Heart right ventricle (tissue), 16 donors: Measurements from ENCODE around the gene NPAS3. TPM values are rescaled to one million over a fixed set of nuclear protein-coding genes. Genes with fewer than 3 reads are reported as not detected.

Source experiments
- ATAC-seq, 8 donors: fragments of 200-7000 bp; cut with Tn5 transposase; one replicate each; pipeline ENCODE4 v1.9.1; 2020; ENCODE audit warnings: mild to moderate bottlenecking in 8 of 8, moderate library complexity in 8 of 8, moderate number of reproducible peaks in 1 of 8
- DNase-seq, 2 donors: peaks; one replicate each; pipeline ENCODE4 v3.0.0-alpha.2; 2020
- H3K27ac ChIP-seq, 10 donors: fragments of 200-600 bp; sonication (generic) in 2 of 10; one replicate each; pipeline versions ENCODE4 v1.5.0 to v1.8.0; 2020 to 2022; ENCODE audit warnings: mild to moderate bottlenecking in 3 of 10
- H3K27me3 ChIP-seq, 7 donors: fragments of 200-600 bp; one replicate each; pipeline ENCODE4 v1.8.0; 2021 to 2022; ENCODE audit warnings: mild to moderate bottlenecking in 2 of 7
- H3K36me3 ChIP-seq, 9 donors: fragments of 200-600 bp; sonication (generic) in 1 of 9; one replicate each; pipeline versions ENCODE4 v1.5.0 to v1.8.0; 2020 to 2022; ENCODE audit warnings: mild to moderate bottlenecking in 2 of 9
- H3K4me1 ChIP-seq, 9 donors: fragments of 200-600 bp; sonication (generic) in 1 of 9; one replicate each; pipeline versions ENCODE4 v1.5.0 to v1.8.0; 2020 to 2022; ENCODE audit warnings: mild to moderate bottlenecking in 4 of 9
- H3K4me3 ChIP-seq, 10 donors: fragments of 200-600 bp; sonication (generic) in 2 of 10; one replicate each; pipeline versions ENCODE4 v1.5.0 to v1.8.0; 2020 to 2022; ENCODE audit warnings: mild to moderate bottlenecking in 7 of 10, moderate library complexity in 2 of 10
- H3K9me3 ChIP-seq, 11 donors: fragments of 200-600 bp in 10 of 11; sonication (generic) in 2 of 11; one replicate each; pipeline versions ENCODE4 v1.5.0 to v1.8.0; 2013 to 2022; ENCODE audit warnings: mild to moderate bottlenecking in 2 of 11, control low read depth in 1 of 11, moderate library complexity in 1 of 11
- WGBS, 2 donors: extraction: QIAGEN DNeasy Blood & Tissue Kit; methylation state at CpG; one replicate each; pipeline ENCODE4 v1.1.7; 2013; ENCODE audit warnings: inconsistent platforms in 1 of 2; 5-methylcytosine and 5-hydroxymethylcytosine counted together
- intact Hi-C, 10 donors: fragments of 100-400 bp; cut with DNase I; formaldehyde crosslinking; loops; one replicate each; pipeline versions ENCODE4 v1.11.1 to v1.14.2; 2022
- polyA plus RNA-seq, 2 donors: library from polyadenylated mRNA; stranded (reverse); fragments of 200-250 nt; gene quantifications; one replicate each; pipeline ENCODE4 v1.2.3, GENCODE V29; 2013
- total RNA-seq, 10 donors: library from RNA; stranded (reverse); fragmentation: NEBNext Ultra II Directional in 3 of 10; extraction: Animal tissue kit (Norgen Biotek cat#: 25700) in 3 of 10; gene quantifications; one replicate each; pipeline versions ENCODE4 v1.2.1 to v1.2.4, GENCODE V29; 2021 to 2023
- TF ChIP-seq, protein P1 (sequence below), 9 donors: fragments of 200-600 bp; sonication (generic) in 2 of 9; IDR thresholded peaks; one replicate each; pipeline versions ENCODE4 v1.5.0 to v1.8.0; 2021 to 2022; ENCODE audit warnings: antibody characterized with exemption in 9 of 9, mild to moderate bottlenecking in 5 of 9, moderate library complexity in 1 of 9
- donor health status: Arrhythmogenic right ventricular cardiomyopathy.
- donor health status: ischemic (EF 13 %, LVEDD 7.1; RV severe dilation, severe dysfunction).
- donor health status: healthy with polysubstance abuse.
- donor health status: DM: no; HTN: yes; CAD: no.
- donor health status: DM: no; HTN: no; CAD: no.
- donor health status: ischemic (EF 25% LVEDD 6.9; RV normal size, moderate dysfunction).
- donor health status: ischemic (EF 25% LVEDD 5.7; RV mildly dilated, moderate dysfunction).
- donor health status: healthy.
- donor health status: DM: yes; HTN: yes; CAD: no.
- donor health status: Ischemic cardiomyopathy.
- donor health status: ischemic (EF 35%, LVEDD 5.7; RV mildly dilated, moderate dysfunction).
- donor health status: nonischemic (EF 11% LVEDD 7.7; RV severe dilation, severe dysfunction).
- donor health status: DM: yes; HTN: yes; CAD: no.
- donor health status: PGD.
- donor health status: ischemic (EF 29% LVEDD 5.4; RV normal size, mild dysfunction).
- donor health status: nonischemic (EF 23%, LVEDD 6.1; RV moderate dilation, normal function).

The NPAS3 gene
- total and polyA plus RNA-seq, 12 donors, result 0.12 to 2.8 (median 0.99) TPM

- TF ChIP-seq, protein P1, sequence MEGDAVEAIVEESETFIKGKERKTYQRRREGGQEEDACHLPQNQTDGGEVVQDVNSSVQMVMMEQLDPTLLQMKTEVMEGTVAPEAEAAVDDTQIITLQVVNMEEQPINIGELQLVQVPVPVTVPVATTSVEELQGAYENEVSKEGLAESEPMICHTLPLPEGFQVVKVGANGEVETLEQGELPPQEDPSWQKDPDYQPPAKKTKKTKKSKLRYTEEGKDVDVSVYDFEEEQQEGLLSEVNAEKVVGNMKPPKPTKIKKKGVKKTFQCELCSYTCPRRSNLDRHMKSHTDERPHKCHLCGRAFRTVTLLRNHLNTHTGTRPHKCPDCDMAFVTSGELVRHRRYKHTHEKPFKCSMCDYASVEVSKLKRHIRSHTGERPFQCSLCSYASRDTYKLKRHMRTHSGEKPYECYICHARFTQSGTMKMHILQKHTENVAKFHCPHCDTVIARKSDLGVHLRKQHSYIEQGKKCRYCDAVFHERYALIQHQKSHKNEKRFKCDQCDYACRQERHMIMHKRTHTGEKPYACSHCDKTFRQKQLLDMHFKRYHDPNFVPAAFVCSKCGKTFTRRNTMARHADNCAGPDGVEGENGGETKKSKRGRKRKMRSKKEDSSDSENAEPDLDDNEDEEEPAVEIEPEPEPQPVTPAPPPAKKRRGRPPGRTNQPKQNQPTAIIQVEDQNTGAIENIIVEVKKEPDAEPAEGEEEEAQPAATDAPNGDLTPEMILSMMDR (IDR thresholded peaks at IDR 0.05), result no peak
- no peaks in the 10 kb centered on the region for H3K9me3 ChIP-seq
- intact Hi-C loops, result no loop called here
- 86 to 90% methylated on average over 5 of the region's 5 CpGs for WGBS, 2 donors
- H3K4me3 ChIP-seq, result no peak overlapping the region
- DNase-seq, result no peak
- H3K27me3 ChIP-seq, result peaks cover 0 to 4% (median 0%) of the 10 kb centered on the region in 7 donors
- ATAC-seq, result no peak
- H3K4me1 ChIP-seq, result no peaks in the 10 kb centered on the region
- no peak overlapping the region for H3K27ac ChIP-seq
- H3K36me3 ChIP-seq, result no peaks in the 10 kb centered on the region
Measured at GRCh38 chr14:33611405-33612196, 672.9 kb downstream of the NPAS3 start.

DNA sequence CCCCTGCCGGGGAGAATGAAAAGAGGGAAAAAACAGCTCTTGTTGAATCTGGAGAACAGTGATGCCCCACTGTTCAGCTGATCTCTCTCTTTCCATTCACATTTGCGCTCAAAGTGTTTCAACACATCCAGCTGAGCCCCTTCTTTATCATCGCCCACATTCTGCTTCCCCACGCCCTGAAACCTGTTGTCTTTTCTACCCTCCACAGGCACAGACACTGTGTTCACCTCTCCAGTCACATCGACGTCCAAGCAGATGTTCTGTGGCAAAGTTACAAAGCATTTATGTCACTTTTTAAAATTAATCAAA lies 673.5 kb downstream of the NPAS3 start:
- TF ChIP-seq, protein P1 (IDR thresholded peaks at IDR 0.05), result no peak
- ATAC-seq (no peak), DNase-seq (no peak)
- no peak overlapping the region for H3K27ac ChIP-seq
- H3K27me3 ChIP-seq, result peaks cover 0 to 4% (median 0%) of the 10 kb centered on the region in 7 donors
- H3K9me3 ChIP-seq, result no peaks in the 10 kb centered on the region
- WGBS, 2 donors, result 72 to 78% methylated on average over 6 of the region's 6 CpGs
- intact Hi-C loops, result no loop called here
- no peak overlapping the region for H3K4me3 ChIP-seq
- no peaks in the 10 kb centered on the region for H3K36me3 ChIP-seq
- no peaks in the 10 kb centered on the region for H3K4me1 ChIP-seq

DNA sequence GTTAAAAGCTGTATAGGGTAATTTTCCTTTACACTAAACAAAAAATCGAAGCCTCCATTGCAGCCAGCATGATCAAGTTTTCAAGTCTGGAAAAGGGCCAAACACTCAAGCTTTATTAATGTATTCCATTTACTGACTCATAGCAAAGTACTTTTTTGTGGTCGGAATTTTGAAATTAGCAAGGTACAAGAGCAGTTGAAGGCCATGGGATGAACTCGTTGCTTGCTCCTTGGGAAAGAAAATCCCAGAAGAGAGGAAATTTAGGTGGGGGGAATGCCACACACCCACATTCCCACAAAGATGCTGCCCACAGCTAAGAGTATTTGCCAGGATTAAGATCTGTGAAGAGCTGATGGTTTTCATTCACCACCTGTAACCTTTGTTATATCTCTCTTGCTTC lies 678.5 kb downstream of the NPAS3 start:
- H3K27ac ChIP-seq, result no peak overlapping the region
- H3K36me3 ChIP-seq, result no peaks in the 10 kb centered on the region
- H3K4me1 ChIP-seq, result no peaks in the 10 kb centered on the region
- 78 to 92% methylated on average over 3 of the region's 3 CpGs for WGBS, 2 donors
- DNase-seq, result no peak
- H3K9me3 ChIP-seq, result no peaks in the 10 kb centered on the region
- H3K27me3 ChIP-seq, result peaks cover 0 to under 1% (median 0%) of the 10 kb centered on the region in 7 donors
- no peak for ATAC-seq
- no peak overlapping the region for H3K4me3 ChIP-seq
- TF ChIP-seq, protein P1 (IDR thresholded peaks at IDR 0.05), result no peak
- intact Hi-C loops, result no loop called here

GRCh38 chr14:33618361-33619105 lies 679.9 kb downstream of the NPAS3 start:
- ATAC-seq, result no peak
- intact Hi-C loops, result no loop called here
- WGBS, 2 donors, result 75 to 79% methylated on average over 6 of the region's 6 CpGs

More at GRCh38 chr14:33618361-33619105, 679.9 kb downstream of the NPAS3 start:
- TF ChIP-seq, protein P1 (IDR thresholded peaks at IDR 0.05), result no peak
- Histone ChIP-seq H3K4me3 (no peak overlapping the region), H3K27ac (no peak overlapping the region), H3K4me1 (no peaks in the 10 kb centered on the region), H3K27me3 (no peaks in the 10 kb centered on the region), H3K9me3 (no peaks in the 10 kb centered on the region), H3K36me3 (no peaks in the 10 kb centered on the region)
- DNase-seq, result no peak
